ENCODE data around the gene MITF.
"Not testable (repeated sequence)": the region's sequence is repeated elsewhere in the genome, so short reads cannot be mapped to it uniquely, and the experiment has no call there.

The MITF gene

GRCh38 chr3:69913422-69913821 is 174.2 kb downstream of the MITF start:
- DNase-seq (ENCODE audit: low read depth, low spot score): no peak

- no peak for DNase-seq (ENCODE audit: low read depth, low spot score)
These were observed 175.1 kb downstream of the MITF start for GRCh38 chr3:69914395-69914794.

- DNase-seq (ENCODE audit: low read depth, low spot score): no peak
These were observed 176.5 kb downstream of the MITF start for GRCh38 chr3:69915726-69916125.

GRCh38 chr3:69920009-69920408 is 180.7 kb downstream of the MITF start:
- not testable (repeated sequence) for DNase-seq (ENCODE audit: low read depth, low spot score)

- DNase-seq (ENCODE audit: low read depth, low spot score): no peak
These were observed 182.4 kb downstream of the MITF start for GRCh38 chr3:69921651-69922050.

GRCh38 chr3:69922521-69923000 is 183.3 kb downstream of the MITF start:
- DNase-seq (ENCODE audit: low read depth, low spot score): no peak

- DNase-seq (ENCODE audit: low read depth, low spot score): no peak
These were observed 186.2 kb downstream of the MITF start for GRCh38 chr3:69925506-69925905.

- no peak for DNase-seq (ENCODE audit: low read depth, low spot score)
These were observed 187.1 kb downstream of the MITF start for GRCh38 chr3:69926385-69926784.

GRCh38 chr3:69927571-69927970 is 188.3 kb downstream of the MITF start:
- DNase-seq (ENCODE audit: low read depth, low spot score): no peak

- DNase-seq (ENCODE audit: low read depth, low spot score): no peak
These were observed 189.8 kb downstream of the MITF start for GRCh38 chr3:69929019-69929418.

- no peak for DNase-seq (ENCODE audit: low read depth, low spot score)
These were observed 191.3 kb downstream of the MITF start for GRCh38 chr3:69930564-69930963.

GRCh38 chr3:69932087-69932486 is 192.8 kb downstream of the MITF start:
- DNase-seq (ENCODE audit: low read depth, low spot score): no peak

GRCh38 chr3:69932501-69932900 is 193.2 kb downstream of the MITF start:
- DNase-seq (ENCODE audit: low read depth, low spot score): no peak

GRCh38 chr3:69934398-69934797 is 195.1 kb downstream of the MITF start:
- no peak for DNase-seq (ENCODE audit: low read depth, low spot score)

- no peak for DNase-seq (ENCODE audit: low read depth, low spot score)
These were observed 197.0 kb downstream of the MITF start for GRCh38 chr3:69936266-69936665.

- no peak for DNase-seq (ENCODE audit: low read depth, low spot score)
These were observed 198.8 kb downstream of the MITF start for GRCh38 chr3:69938061-69938460.

- DNase-seq (ENCODE audit: low read depth, low spot score): no peak
These were observed 199.7 kb downstream of the MITF start for GRCh38 chr3:69938931-69939330.

GRCh38 chr3:69941037-69941436 is 201.8 kb downstream of the MITF start:
- DNase-seq (ENCODE audit: low read depth, low spot score): no peak

GRCh38 chr3:69941439-69942176 is 202.3 kb downstream of the MITF start:
- no peak for DNase-seq (ENCODE audit: low read depth, low spot score)

GRCh38 chr3:69944931-69945493 is 205.7 kb downstream of the MITF start:
- no peak for DNase-seq (ENCODE audit: low read depth, low spot score)

- DNase-seq (ENCODE audit: low read depth, low spot score): no peak
These were observed 209.1 kb downstream of the MITF start for GRCh38 chr3:69948246-69948862.

- DNase-seq (ENCODE audit: low read depth, low spot score): no peak
These were observed 212.4 kb downstream of the MITF start for GRCh38 chr3:69951616-69952015.

GRCh38 chr3:69959581-69959980 is 220.3 kb downstream of the MITF start:
- DNase-seq (ENCODE audit: low read depth, low spot score): no peak
